ENCODE measurements around the gene BLTP3B.

Gene BLTP3B

GRCh38 chr12:100115291-100115690 lies 27.4 kb downstream of the BLTP3B start:
- TF ChIP-seq CTCF (IDR thresholded peaks at IDR 0.05): no peak

GRCh38 chr12:100114574-100114973 lies 28.1 kb downstream of the BLTP3B start:
- TF ChIP-seq CTCF (IDR thresholded peaks at IDR 0.05): no peak

GRCh38 chr12:100110276-100110675 lies 32.4 kb downstream of the BLTP3B start:
- no peak for TF ChIP-seq CTCF (IDR thresholded peaks at IDR 0.05)

- TF ChIP-seq CTCF (IDR thresholded peaks at IDR 0.05): no peak
These were observed 35.8 kb downstream of the BLTP3B start for GRCh38 chr12:100106861-100107260.

- no peak for TF ChIP-seq CTCF (IDR thresholded peaks at IDR 0.05)
These were observed 37.0 kb downstream of the BLTP3B start for GRCh38 chr12:100105661-100106060.

GRCh38 chr12:100101000-100101399 lies 41.7 kb downstream of the BLTP3B start:
- TF ChIP-seq CTCF (IDR thresholded peaks at IDR 0.05): no peak
